Activated CD8-positive, alpha-beta memory T cell treated with anti-CD3 and anti-CD28 coated beads, Interleukin-2, amount 50 U/mL, for 4 hours (primary cell): ENCODE results near the gene UVSSA.

Source experiments
- DNase-seq: peaks from one replicate; pipeline ENCODE4 v3.0.0-alpha.2; 2020

UVSSA gene

GRCh38 chr4:1398681-1399507, 51.9 kb downstream of the UVSSA start:
- DNase-seq = no peak

- no peak for DNase-seq
Measured at GRCh38 chr4:1399508-1400190, 52.6 kb downstream of the UVSSA start.

GRCh38 chr4:1400191-1400805, 53.3 kb downstream of the UVSSA start:
- DNase-seq = no peak

- DNase-seq = no peak
Measured at GRCh38 chr4:1400831-1401408, 53.9 kb downstream of the UVSSA start.

- DNase-seq = peak; percentile 12
Measured at GRCh38 chr4:1401409-1402020, 54.5 kb downstream of the UVSSA start.

- DNase-seq = no peak
Measured at GRCh38 chr4:1402021-1402515, 55.1 kb downstream of the UVSSA start.

- no peak for DNase-seq
Measured at GRCh38 chr4:1402516-1403091, 55.6 kb downstream of the UVSSA start.

GRCh38 chr4:1403177-1403583, 56.2 kb downstream of the UVSSA start:
- no peak for DNase-seq

GRCh38 chr4:1403591-1404572, 56.9 kb downstream of the UVSSA start:
- peak; percentile 14 for DNase-seq

- no peak for DNase-seq
Measured at GRCh38 chr4:1404573-1405253, 57.7 kb downstream of the UVSSA start.

- no peak for DNase-seq
Measured at GRCh38 chr4:1405254-1405635, 58.2 kb downstream of the UVSSA start.

- no peak for DNase-seq
Measured at GRCh38 chr4:1405636-1406393, 58.8 kb downstream of the UVSSA start.

GRCh38 chr4:1406394-1406980, 59.5 kb downstream of the UVSSA start, which contains the start of gene NKX1-1:
Gene NKX1-1 (minus strand): TSS chr4:1406442. CDS start chr4:1406442, 0 bp downstream.
- DNase-seq = no peak

- no peak for DNase-seq
Measured at GRCh38 chr4:1406981-1407656, 60.1 kb downstream of the UVSSA start.

GRCh38 chr4:1407657-1408333, 60.8 kb downstream of the UVSSA start:
- no peak for DNase-seq

GRCh38 chr4:1408418-1408817, 61.4 kb downstream of the UVSSA start:
- no peak for DNase-seq

- DNase-seq = no peak
Measured at GRCh38 chr4:1409079-1409478, 62.1 kb downstream of the UVSSA start.
